HepG2 (cell line): ENCODE measurements around the gene SLC31A2. TPM values are rescaled to one million over a fixed set of nuclear protein-coding genes. Genes with fewer than 3 reads are reported as not detected.

Experiments
- DNMT1 ChIP-seq: sonication (generic); formaldehyde crosslinking; IDR thresholded peaks from 2 replicates; pipeline ENCODE4 v1.5.1; 2020; ENCODE audit warnings: mild to moderate bottlenecking, missing genetic modification reagents
- ESRRA ChIP-seq: sonication (generic); formaldehyde crosslinking; IDR thresholded peaks from 2 replicates; pipeline ENCODE4 v1.5.1; 2020; ENCODE audit warnings: mild to moderate bottlenecking, low read depth, missing genetic modification reagents
- ETS1 ChIP-seq: sonication (generic); formaldehyde crosslinking; IDR thresholded peaks from 2 replicates; pipeline ENCODE4 v1.4.0; 2020; ENCODE audit warnings: missing genetic modification reagents
- GTF3A ChIP-seq: sonication (generic); formaldehyde crosslinking; conservative IDR thresholded peaks from 2 replicates; pipeline ENCODE4 v1.4.0; 2020; ENCODE audit warnings: mild to moderate bottlenecking, missing genetic modification reagents
- GZF1 ChIP-seq: sonication (generic); formaldehyde crosslinking; IDR thresholded peaks from 2 replicates; pipeline ENCODE4 v1.5.1; 2020; ENCODE audit warnings: mild to moderate bottlenecking, missing genetic modification reagents
- HDAC2 ChIP-seq: sonication (generic); formaldehyde crosslinking; IDR thresholded peaks from 2 replicates; pipeline ENCODE4 v1.4.0; 2020; ENCODE audit warnings: missing genetic modification reagents
- HMGA1 ChIP-seq: sonication (generic); formaldehyde crosslinking; conservative IDR thresholded peaks from 2 replicates; pipeline ENCODE4 v1.4.0; 2020; ENCODE audit warnings: missing genetic modification reagents
- HOMEZ ChIP-seq: IDR thresholded peaks from 2 replicates; pipeline ENCODE4 v1.6.1; 2016; ENCODE audit warnings: low read depth
- HOXA7 ChIP-seq: sonication (generic); formaldehyde crosslinking; IDR thresholded peaks from 2 replicates; pipeline ENCODE4 v1.8.1; 2022; ENCODE audit warnings: mild to moderate bottlenecking, missing genetic modification reagents, moderate library complexity
- JARID2 ChIP-seq: sonication (generic); formaldehyde crosslinking; IDR thresholded peaks from 2 replicates; pipeline ENCODE4 v1.8.1; 2023; ENCODE audit warnings: missing genetic modification reagents, inconsistent platforms; ENCODE audit not compliant: insufficient replicate concordance
- KDM1A ChIP-seq: IDR thresholded peaks from 2 replicates; pipeline ENCODE4 v1.6.1; 2016; ENCODE audit warnings: missing compliant biosample characterization
- KLF9 ChIP-seq: IDR thresholded peaks from 2 replicates; pipeline ENCODE4 v1.6.1; 2016; ENCODE audit warnings: low read depth
- PPARG ChIP-seq: conservative IDR thresholded peaks from 2 replicates; pipeline ENCODE4 v1.6.1; 2016; ENCODE audit warnings: missing biosample characterization, missing genetic modification reagents
- RFXAP ChIP-seq: sonication (generic); formaldehyde crosslinking; IDR thresholded peaks from 2 replicates; pipeline ENCODE4 v1.4.0; 2020; ENCODE audit warnings: missing genetic modification reagents, borderline replicate concordance
- SP2 ChIP-seq: sonication (generic); formaldehyde crosslinking; IDR thresholded peaks from 2 replicates; pipeline ENCODE4 v1.5.1; 2020; ENCODE audit warnings: mild to moderate bottlenecking, missing genetic modification reagents
- TAF15 ChIP-seq: fragments of 200-400 bp; formaldehyde crosslinking; IDR thresholded peaks from one replicate; pipeline ENCODE4 v1.6.1; 2018; ENCODE audit warnings: mild to moderate bottlenecking, low read depth, low read length; ENCODE audit not compliant: poor library complexity, severe bottlenecking
- U2AF1 ChIP-seq: fragments of 200-400 bp; formaldehyde crosslinking; optimal IDR thresholded peaks from 2 replicates; pipeline ENCODE3; 2017; ENCODE audit warnings: mild to moderate bottlenecking, low read depth, low read length
- ZC3H13 ChIP-seq: sonication (generic); formaldehyde crosslinking; IDR thresholded peaks from 2 replicates; pipeline ENCODE4 v1.8.1; 2023; ENCODE audit warnings: mild to moderate bottlenecking, missing genetic modification reagents, moderate library complexity
- ZEB1 ChIP-seq: IDR thresholded peaks from 2 replicates; pipeline ENCODE4 v1.6.1; 2012; ENCODE audit warnings: mild to moderate bottlenecking, low read depth, inconsistent platforms; ENCODE audit not compliant: insufficient replicate concordance
- ZKSCAN8 ChIP-seq: IDR thresholded peaks from 2 replicates; pipeline ENCODE4 v1.6.1; 2016; ENCODE audit warnings: borderline replicate concordance, missing genetic modification reagents, missing compliant biosample characterization
- ZMYM2 ChIP-seq: sonication (generic); formaldehyde crosslinking; IDR thresholded peaks from 2 replicates; pipeline ENCODE4 v1.8.0; 2022; ENCODE audit warnings: mild to moderate bottlenecking, missing genetic modification reagents
- ZMYM3 ChIP-seq: sonication (generic); formaldehyde crosslinking; IDR thresholded peaks from 2 replicates; pipeline ENCODE4 v1.5.1; 2020; ENCODE audit warnings: mild to moderate bottlenecking, missing genetic modification reagents
- ZNF484 ChIP-seq: sonication (generic); formaldehyde crosslinking; IDR thresholded peaks from 2 replicates; pipeline ENCODE4 v1.5.1; 2020; ENCODE audit warnings: mild to moderate bottlenecking, low read depth, missing genetic modification reagents, borderline replicate concordance
- ZNF644 ChIP-seq: IDR thresholded peaks from 2 replicates; pipeline ENCODE4 v1.6.1; 2016; ENCODE audit warnings: low read depth
- ZNF780A ChIP-seq: sonication (generic); formaldehyde crosslinking; IDR thresholded peaks from 2 replicates; pipeline ENCODE4 v1.8.0; 2022; ENCODE audit warnings: mild to moderate bottlenecking, missing genetic modification reagents, moderate library complexity
- polyA plus RNA-seq, 8 experiments: library from polyadenylated mRNA; depleted of rRNA in 3 of 8; stranded (reverse) in 7 of 8; unstranded in 1 of 8; fragments of >200 nt; fragmentation: Illumina TruSeq in 4 of 8; extraction: Trizol in 4 of 8; gene quantifications; 2 replicates each; pipeline versions ENCODE4 v1.2.1 to v1.2.3, GENCODE V29; 2011 to 2016; ENCODE audit warnings: low read depth in 4 of 8, missing spikeins in 1 of 8, mixed read lengths in 1 of 8; ENCODE audit not compliant: insufficient read depth in 1 of 8
- total RNA-seq, 5 experiments: library from RNA; depleted of rRNA; stranded (reverse); fragments of >200 nt; fragmentation: Illumina TruSeq; extraction: Trizol; gene quantifications; 2 replicates each; pipeline ENCODE4 v1.2.3, GENCODE V29; 2016; ENCODE audit warnings: low read depth in 1 of 5
- TF ChIP-seq, protein P1 (sequence below): sonication (generic); formaldehyde crosslinking; IDR thresholded peaks from 2 replicates; pipeline ENCODE4 v1.5.0; 2020; ENCODE audit warnings: missing genetic modification reagents, mild to moderate bottlenecking, borderline replicate concordance
- TF ChIP-seq, protein P2 (sequence below): sonication (generic); formaldehyde crosslinking; IDR thresholded peaks from 2 replicates; pipeline ENCODE4 v1.5.0; 2020; ENCODE audit warnings: missing genetic modification reagents, mild to moderate bottlenecking, borderline replicate concordance

The SLC31A2 gene
- total and polyA plus RNA-seq, 2 of the 13 experiments (the other 11 are each of a cell fraction or from before 2014, with no cell fraction given) = 9.3 to 10.2 TPM

- TF ChIP-seq RFXAP (CRISPR knock-in tag) (peak; percentile 24; the same call in 1 of the 2 replicates), ETS1 (no peak), HMGA1 (CRISPR knock-in tag) (no peak), ZMYM2 (CRISPR knock-in tag) (no peak), ESRRA (no peak), PPARG (CRISPR knock-in tag) (0 out of 2 replicates have a peak, but pooled peaks have one; percentile 19), ZNF484 (CRISPR knock-in tag) (no peak), HOXA7 (CRISPR knock-in tag) (no peak), HOMEZ (CRISPR knock-in tag) (no peak), ZNF780A (no peak), SP2 (CRISPR knock-in tag) (no peak), ZNF644 (no peak), HDAC2 (CRISPR knock-in tag) (peak; percentile 21; the same call in 1 of the 2 replicates), ZKSCAN8 (CRISPR knock-in tag) (0 out of 2 replicates have a peak, but pooled peaks have one; percentile 58), GTF3A (CRISPR knock-in tag) (no peak), ZEB1 (no peak), TAF15 (no peak), ZC3H13 (CRISPR knock-in tag) (no peak; the same call in 1 of the 2 replicates), U2AF1 (no peak), GZF1 (CRISPR knock-in tag) (no peak), KLF9 (CRISPR knock-in tag) (no peak), DNMT1 (peak; percentile 37; the same call in 1 of the 2 replicates), ZMYM3 (CRISPR knock-in tag) (no peak; the same call in 1 of the 2 replicates), JARID2 (no peak), KDM1A (no peak)
- TF ChIP-seq, protein P1, sequence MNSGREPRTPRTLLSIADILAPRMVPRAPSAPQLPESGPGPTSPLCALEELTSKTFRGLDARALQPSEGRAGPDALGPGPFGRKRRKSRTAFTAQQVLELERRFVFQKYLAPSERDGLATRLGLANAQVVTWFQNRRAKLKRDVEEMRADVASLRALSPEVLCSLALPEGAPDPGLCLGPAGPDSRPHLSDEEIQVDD (CRISPR knock-in tag) = no peak
- TF ChIP-seq, protein P2, sequence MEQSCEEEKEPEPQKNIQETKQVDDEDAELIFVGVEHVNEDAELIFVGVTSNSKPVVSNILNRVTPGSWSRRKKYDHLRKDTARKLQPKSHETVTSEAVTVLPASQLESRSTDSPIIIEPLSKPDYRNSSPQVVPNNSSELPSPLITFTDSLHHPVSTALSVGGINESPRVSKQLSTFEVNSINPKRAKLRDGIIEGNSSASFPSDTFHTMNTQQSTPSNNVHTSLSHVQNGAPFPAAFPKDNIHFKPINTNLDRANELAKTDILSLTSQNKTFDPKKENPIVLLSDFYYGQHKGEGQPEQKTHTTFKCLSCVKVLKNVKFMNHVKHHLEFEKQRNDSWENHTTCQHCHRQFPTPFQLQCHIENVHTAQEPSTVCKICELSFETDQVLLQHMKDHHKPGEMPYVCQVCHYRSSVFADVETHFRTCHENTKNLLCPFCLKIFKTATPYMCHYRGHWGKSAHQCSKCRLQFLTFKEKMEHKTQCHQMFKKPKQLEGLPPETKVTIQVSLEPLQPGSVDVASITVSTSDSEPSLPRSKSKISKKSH = no peak
Observed at GRCh38 chr9:113150670-113151611, at the start of gene SLC31A2 (continued).
